ENCODE results near the gene CCL15. TPM values are rescaled to one million over a fixed set of nuclear protein-coding genes. Genes with fewer than 3 reads are reported as not detected.

The CCL15 gene, protein sequence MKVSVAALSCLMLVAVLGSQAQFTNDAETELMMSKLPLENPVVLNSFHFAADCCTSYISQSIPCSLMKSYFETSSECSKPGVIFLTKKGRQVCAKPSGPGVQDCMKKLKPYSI
- total RNA-seq: not detected

GRCh38 chr17:36001110-36001771 is at the start of gene CCL15:
Gene CCL15, minus strand, starts transcription at chr17:36001553. Its CDS starts 61 bp downstream, at chr17:36001492.

DNA sequence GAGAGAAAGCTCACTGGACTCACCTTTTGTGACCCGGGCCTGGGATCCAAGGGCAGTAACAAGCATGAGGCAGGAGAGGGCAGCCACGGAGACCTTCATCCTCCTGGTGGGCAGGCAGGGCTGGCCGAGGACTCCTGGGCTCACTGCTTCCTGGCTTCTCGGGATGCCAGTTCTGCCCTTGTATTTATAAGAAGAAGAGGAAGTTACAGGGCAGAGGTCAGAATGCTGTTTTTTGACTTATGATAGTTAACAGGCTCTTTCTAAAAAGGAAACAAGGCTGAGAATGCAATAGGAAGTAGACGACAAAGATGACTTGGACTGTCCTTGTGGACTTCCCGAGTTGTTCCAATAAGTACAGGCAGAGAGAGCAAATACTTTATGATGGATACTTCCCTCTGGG is 16.4 kb upstream of the CCL15 start, which contains the start of gene CCL23:
Gene CCL23, minus strand, starts transcription at position 174 of the 400 bp plus-strand sequence. Its CDS starts 75 bp downstream, at position 99.

GRCh38 chr17:35986643-35987042 is 14.7 kb downstream of the CCL15 start, which contains the start of gene CCL14:
Gene CCL14, minus strand, starts transcription at chr17:35986729. Its CDS starts 80 bp downstream, at chr17:35986649.

DNA sequence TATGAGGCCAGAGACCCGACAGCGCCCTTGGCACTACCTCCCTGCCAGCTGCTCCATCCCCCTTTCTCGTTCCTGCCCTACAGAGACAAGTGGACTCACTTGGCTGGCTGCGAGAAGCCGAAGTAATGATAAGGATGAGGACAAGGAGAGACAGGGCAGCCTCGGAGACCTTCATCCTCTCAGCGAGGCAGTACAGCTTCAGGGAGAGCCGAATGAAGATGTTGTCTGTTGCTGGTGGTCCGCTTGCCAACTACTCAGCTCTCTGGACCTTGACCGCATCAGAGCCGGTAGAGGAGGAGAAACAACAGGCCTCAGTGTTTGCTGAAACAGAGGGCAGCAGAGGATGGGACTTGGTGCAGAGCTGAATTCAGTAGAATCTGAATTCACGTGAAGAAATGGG is 20.1 kb downstream of the CCL15 start, which contains the start of gene CCL16:
Gene CCL16, minus strand, starts transcription at position 252 of the 400 bp plus-strand sequence. Its CDS starts 77 bp downstream, at position 175.

Other genes starting within 250 kb of the CCL15 start
- gene GAS2L2, start 248.3 kb downstream of the CCL15 start, total RNA-seq: 0.31 TPM
- not detected for gene C17orf50, start 240.7 kb downstream of the CCL15 start, total RNA-seq
- 9.7 TPM for gene MMP28, start 205.9 kb downstream of the CCL15 start, total RNA-seq
- 143 TPM for gene TAF15, start 192.1 kb downstream of the CCL15 start, total RNA-seq
- not detected for gene HEATR9, start 132.7 kb downstream of the CCL15 start, total RNA-seq
- gene CCL5, start 121.2 kb downstream of the CCL15 start, total RNA-seq: not detected
- gene RDM1, start 70.8 kb downstream of the CCL15 start, total RNA-seq: 0.94 TPM
- not detected for gene LYZL6, start 57.8 kb downstream of the CCL15 start, total RNA-seq
- not detected for gene CCL16, start 20.1 kb downstream of the CCL15 start, total RNA-seq
- not detected for gene CCL14, start 14.8 kb downstream of the CCL15 start, total RNA-seq
- gene CCL23, start 16.4 kb upstream of the CCL15 start, total RNA-seq: not detected
- not detected for gene CCL18, start 62.7 kb upstream of the CCL15 start, total RNA-seq
- 2.8 TPM for gene CCL3, start 88.6 kb upstream of the CCL15 start, total RNA-seq
- 2.8 TPM for gene CCL4, start 102.3 kb upstream of the CCL15 start, total RNA-seq
- 13.5 TPM for gene TBC1D3B, start 175.1 kb upstream of the CCL15 start, total RNA-seq
- 2.2 TPM for gene CCL3L1, start 195.2 kb upstream of the CCL15 start, total RNA-seq
- gene CCL4L2, start 209.5 kb upstream of the CCL15 start, total RNA-seq: 1.6 TPM

All from parietal lobe (tissue), 1 donor.